Activated CD4-positive, alpha-beta T cell treated with anti-CD3 and anti-CD28 coated beads, Interleukin-2, amount 10 ng/mL, durations not matched to agents 24 days and 14 days (primary cell): Measurements from ENCODE around the gene SAMD4A. TPM values are rescaled to one million over a fixed set of nuclear protein-coding genes. Genes with fewer than 3 reads are reported as not detected.
"Not testable (repeated sequence)": the region's sequence is repeated elsewhere in the genome, so short reads cannot be mapped to it uniquely, and the experiment has no call there.

ENCODE experiments used
- DNase-seq: peaks from one replicate; pipeline ENCODE4 v3.0.0; 2022
- H3K27ac Mint-ChIP-seq: one replicate; pipeline ENCODE4 v1.8.0; 2022; ENCODE audit warnings: mild to moderate bottlenecking, mixed read lengths
- H3K27me3 Mint-ChIP-seq: one replicate; pipeline ENCODE4 v1.8.0; 2022; ENCODE audit warnings: mixed read lengths
- H3K36me3 Mint-ChIP-seq: one replicate; pipeline ENCODE4 v1.8.0; 2022; ENCODE audit warnings: low read depth, mild to moderate bottlenecking, mixed read lengths
- H3K4me1 Mint-ChIP-seq: one replicate; pipeline ENCODE4 v1.8.0; 2021; ENCODE audit warnings: mixed read lengths
- H3K4me3 Mint-ChIP-seq: one replicate; pipeline ENCODE4 v1.8.0; 2022; ENCODE audit warnings: mild to moderate bottlenecking, moderate library complexity, mixed read lengths
- H3K9me3 Mint-ChIP-seq: one replicate; pipeline ENCODE4 v1.8.0; 2021; ENCODE audit warnings: mixed read lengths
- intact Hi-C: fragments of 100-400 bp; cut with micrococcal nuclease; formaldehyde crosslinking; loops from one replicate; pipeline ENCODE4 v1.15.1; 2023
- total RNA-seq: library from RNA; stranded (reverse); gene quantifications from 2 replicates; pipeline ENCODE4 v1.2.3, GENCODE V29; 2022

The SAMD4A gene
- total RNA-seq, 1 donor from 2014 or later = 4.6 TPM

DNA sequence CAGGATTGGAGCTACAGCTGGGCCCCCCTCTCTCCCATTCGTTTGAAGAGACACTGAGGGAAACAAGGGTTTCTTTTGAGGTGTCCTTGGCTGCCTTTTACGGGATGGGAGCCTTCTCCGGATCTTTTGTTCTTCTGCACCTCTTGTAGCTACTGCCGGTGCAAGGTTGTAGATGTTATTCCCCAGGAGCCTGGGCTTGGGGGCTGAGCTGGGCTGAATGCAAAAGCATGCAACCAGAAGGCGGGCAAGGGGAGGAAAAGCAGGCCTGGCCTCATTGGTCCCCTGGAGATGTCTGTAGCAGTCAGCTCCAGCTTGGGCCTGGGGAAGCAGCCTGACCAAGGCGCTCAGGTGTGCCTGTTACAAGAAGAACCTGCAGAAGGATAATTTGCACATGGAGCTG lies 225.4 kb downstream of the SAMD4A start:
- Mint-ChIP-seq H3K4me3 (no peak overlapping the region), H3K36me3 (no peaks in the 10 kb centered on the region), H3K27me3 (peaks cover 3% of the 10 kb centered on the region), H3K9me3 (no peaks in the 10 kb centered on the region), H3K27ac (no peak overlapping the region), H3K4me1 (peaks cover 1% of the 10 kb centered on the region)
- DNase-seq = no peak
- intact Hi-C loops = no loop called here

DNA sequence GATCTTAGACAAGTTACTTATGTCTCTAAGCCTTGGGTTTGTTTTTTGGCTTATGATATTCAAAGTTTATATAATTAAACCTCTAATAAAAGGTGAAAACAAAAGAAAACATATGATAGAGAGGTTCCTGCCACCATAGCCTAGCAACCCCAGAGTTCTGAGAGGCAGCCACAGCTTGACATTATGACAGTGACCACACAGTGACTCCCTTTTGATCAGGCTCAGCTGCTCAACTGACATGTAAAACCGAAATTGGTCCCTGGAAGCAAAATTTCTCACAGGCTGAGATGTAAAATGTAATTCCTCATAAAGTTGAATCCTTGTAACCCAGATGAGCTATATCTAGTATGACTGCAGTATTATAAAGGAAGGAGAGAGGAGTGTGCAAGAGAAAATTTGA lies 227.2 kb downstream of the SAMD4A start:
- no peaks in the 10 kb centered on the region for H3K36me3 Mint-ChIP-seq
- no peaks in the 10 kb centered on the region for H3K9me3 Mint-ChIP-seq
- no peak for DNase-seq
- no peaks in the 10 kb centered on the region for H3K4me1 Mint-ChIP-seq
- H3K27me3 Mint-ChIP-seq = peaks cover 11% of the 10 kb centered on the region
- intact Hi-C loops = no loop called here
- no peak overlapping the region for H3K4me3 Mint-ChIP-seq
- H3K27ac Mint-ChIP-seq = no peak overlapping the region

DNA sequence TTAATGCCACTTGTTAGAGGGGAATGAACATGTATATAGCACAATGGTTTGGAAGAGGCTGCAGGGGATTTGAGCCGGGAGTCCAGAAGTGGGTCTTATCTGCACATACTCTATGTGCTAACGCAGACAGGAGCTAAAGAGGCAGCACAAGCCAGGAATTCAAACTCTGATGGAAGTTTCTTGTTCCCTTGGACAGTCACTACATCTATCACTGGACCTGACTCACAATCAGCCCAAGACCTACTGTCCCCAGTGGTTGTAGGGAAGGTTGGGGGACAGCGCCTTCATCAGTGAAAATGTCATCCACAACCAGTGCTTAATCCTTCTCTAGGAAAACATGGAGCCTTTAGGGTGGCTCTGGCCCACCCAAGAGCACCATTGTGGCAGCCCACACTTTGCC lies 227.9 kb downstream of the SAMD4A start:
- H3K27ac Mint-ChIP-seq = no peak overlapping the region

DNA sequence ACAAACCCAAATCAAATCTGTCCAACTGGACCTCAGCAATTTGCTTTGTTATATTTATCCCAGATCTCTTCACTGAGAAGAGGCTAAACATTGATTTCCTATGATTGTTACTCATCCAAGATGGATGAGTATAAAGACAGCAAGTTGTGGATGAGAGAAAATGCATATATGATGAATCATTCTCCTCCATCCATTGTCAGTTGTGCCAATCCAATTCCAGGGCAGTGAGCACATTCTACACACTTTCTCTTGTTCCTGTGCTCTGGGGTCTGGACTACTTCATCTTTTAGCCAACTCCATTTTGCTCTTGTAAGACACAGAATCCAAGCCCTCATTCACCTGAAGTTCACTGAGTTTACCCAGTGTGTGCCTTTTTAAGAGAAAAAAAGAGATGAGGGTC lies 230.0 kb downstream of the SAMD4A start:
- Mint-ChIP-seq H3K36me3 (no peaks in the 10 kb centered on the region), H3K4me3 (no peak overlapping the region), H3K9me3 (no peaks in the 10 kb centered on the region), H3K27me3 (peaks cover 31% of the 10 kb centered on the region), H3K27ac (no peak overlapping the region), H3K4me1 (no peaks in the 10 kb centered on the region)
- intact Hi-C loops = no loop called here
- DNase-seq = no peak

More for the DNA sequence above, 227.9 kb downstream of the SAMD4A start:
- H3K4me3 Mint-ChIP-seq = no peak overlapping the region
- H3K27me3 Mint-ChIP-seq = peaks cover 12% of the 10 kb centered on the region
- no peaks in the 10 kb centered on the region for H3K9me3 Mint-ChIP-seq
- H3K4me1 Mint-ChIP-seq = no peaks in the 10 kb centered on the region
- DNase-seq = no peak
- intact Hi-C loops = no loop called here
- no peaks in the 10 kb centered on the region for H3K36me3 Mint-ChIP-seq

DNA sequence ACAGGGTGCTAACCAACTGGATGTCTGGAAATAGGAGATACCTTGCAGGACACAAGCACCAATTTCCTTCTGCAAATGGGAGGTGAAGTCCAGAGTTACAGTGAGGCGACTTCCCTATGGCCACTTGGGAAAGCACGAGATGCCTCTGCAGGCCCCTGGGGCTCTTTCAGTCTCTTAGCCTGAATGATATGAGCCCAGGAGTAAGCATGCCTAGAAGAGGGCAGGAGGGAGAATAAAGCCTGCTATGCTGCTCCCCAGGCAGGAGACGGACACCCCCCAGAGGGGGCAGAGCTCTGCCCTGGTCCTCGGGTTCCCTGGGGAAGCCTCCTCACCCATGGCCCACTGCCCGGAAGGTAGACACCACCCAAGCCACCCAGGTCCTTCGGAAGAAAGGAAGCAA lies 230.6 kb downstream of the SAMD4A start:
- Mint-ChIP-seq H3K9me3 (no peaks in the 10 kb centered on the region), H3K27me3 (peaks cover 37% of the 10 kb centered on the region), H3K4me1 (no peaks in the 10 kb centered on the region), H3K4me3 (no peak overlapping the region), H3K27ac (no peak overlapping the region), H3K36me3 (no peaks in the 10 kb centered on the region)
- DNase-seq = no peak
- intact Hi-C loops = no loop called here

DNA sequence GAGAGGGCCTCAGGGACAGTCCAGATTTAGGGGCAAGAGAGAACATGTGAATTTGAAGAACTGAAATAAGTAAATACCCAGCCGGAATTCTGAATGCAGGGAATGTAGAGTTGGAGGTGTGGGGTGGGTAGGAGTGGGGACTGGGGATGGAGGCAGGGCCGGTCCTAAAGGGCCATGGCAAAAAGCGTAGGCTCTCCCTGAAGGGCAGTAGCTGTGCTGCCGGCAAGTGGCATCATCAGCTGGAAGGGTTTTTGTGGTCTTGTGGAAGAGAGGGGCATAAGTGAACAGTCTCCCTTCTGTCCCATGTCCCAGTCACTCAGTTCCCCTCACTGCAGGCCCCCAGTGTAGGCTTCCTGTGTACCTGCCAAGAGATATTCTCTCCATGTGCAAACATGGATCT lies 231.1 kb downstream of the SAMD4A start:
- DNase-seq = no peak
- Mint-ChIP-seq H3K27ac (no peak overlapping the region), H3K4me1 (no peaks in the 10 kb centered on the region), H3K27me3 (peaks cover 39% of the 10 kb centered on the region), H3K9me3 (no peaks in the 10 kb centered on the region), H3K4me3 (no peak overlapping the region), H3K36me3 (no peaks in the 10 kb centered on the region)
- intact Hi-C loops = no loop called here

DNA sequence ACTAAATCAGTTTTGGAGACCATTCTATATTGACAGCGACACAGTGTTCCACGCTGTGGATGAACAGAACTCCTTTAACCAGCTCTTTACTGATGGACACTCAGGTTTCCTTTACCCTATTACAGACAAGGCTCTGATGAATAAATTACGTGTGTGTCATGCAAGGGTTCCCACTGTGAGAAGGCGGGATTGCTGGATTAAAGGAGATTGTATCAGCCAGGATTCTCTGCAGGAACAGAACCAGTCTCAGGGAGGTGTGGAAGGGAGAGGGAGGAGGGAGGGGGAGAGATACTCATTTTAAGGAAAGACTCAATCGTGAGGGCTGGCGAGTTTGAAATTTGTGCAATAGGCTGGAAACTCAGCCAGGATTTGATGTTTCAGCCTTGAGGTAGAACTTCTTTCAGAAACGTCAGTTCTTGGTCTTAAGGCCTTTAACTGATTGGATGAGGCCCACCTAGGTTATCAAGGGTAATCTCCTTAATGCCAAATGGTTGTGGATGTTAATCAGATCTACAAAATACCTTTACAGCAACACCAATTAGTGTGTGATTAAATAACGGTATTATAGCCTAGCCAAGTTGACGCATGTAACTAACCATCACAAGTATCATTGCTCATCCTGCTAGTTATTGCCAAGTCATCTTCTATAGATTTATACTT lies 231.7 kb downstream of the SAMD4A start:
- Mint-ChIP-seq H3K27me3 (peaks cover 40% of the 10 kb centered on the region), H3K4me1 (no peaks in the 10 kb centered on the region), H3K36me3 (no peaks in the 10 kb centered on the region), H3K4me3 (no peak overlapping the region), H3K27ac (no peak overlapping the region), H3K9me3 (no peaks in the 10 kb centered on the region)
- intact Hi-C loops = no loop called here
- no peak for DNase-seq

DNA sequence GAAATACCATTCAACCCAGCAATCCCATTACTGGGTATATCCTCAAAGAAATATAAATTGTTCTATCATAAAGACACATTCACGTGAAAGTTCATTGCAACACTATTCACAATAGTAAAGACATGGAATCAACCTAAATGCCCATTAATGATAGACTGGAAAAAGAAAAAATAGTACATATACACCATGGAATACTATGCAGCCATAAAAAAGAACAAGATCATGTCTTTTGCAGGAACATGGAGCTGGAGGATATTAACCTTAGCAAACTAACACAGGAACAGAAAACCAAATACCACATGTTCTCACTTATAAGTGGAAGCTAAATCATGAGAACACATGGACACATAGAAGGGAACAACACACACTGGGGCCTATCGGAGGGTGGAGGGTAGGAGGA lies 234.6 kb downstream of the SAMD4A start:
- not testable (repeated sequence) for H3K36me3 Mint-ChIP-seq, H3K4me3 Mint-ChIP-seq, H3K9me3 Mint-ChIP-seq, DNase-seq, H3K4me1 Mint-ChIP-seq, H3K27ac Mint-ChIP-seq
- intact Hi-C loops = loop anchor here (10.0 kb wide), 1 partner anchor 437 kb away; no protein-coding TSS in a partner anchor
- H3K27me3 Mint-ChIP-seq = peaks cover 48% of the 10 kb centered on the region

DNA sequence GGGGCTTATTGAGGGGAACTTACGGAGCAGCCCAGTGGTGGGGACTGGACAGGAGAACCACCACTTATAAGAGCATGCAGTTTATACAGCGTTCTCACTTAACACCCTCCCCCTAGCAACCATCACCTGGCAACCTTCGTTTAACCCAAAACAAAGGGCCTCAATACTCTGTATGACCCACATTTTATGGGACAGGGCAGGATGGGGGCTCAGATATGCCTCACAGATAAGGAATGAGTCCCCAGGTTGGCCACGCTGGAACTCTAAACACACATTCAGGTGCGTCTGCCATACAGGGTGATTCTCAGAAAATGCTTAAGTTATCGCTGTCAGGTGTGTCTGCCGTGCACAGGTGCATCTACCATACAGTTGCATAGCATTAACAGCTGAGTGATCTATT lies 236.5 kb downstream of the SAMD4A start:
- H3K4me1 Mint-ChIP-seq = peaks cover 4% of the 10 kb centered on the region
- no peaks in the 10 kb centered on the region for H3K36me3 Mint-ChIP-seq
- no peak overlapping the region for H3K4me3 Mint-ChIP-seq
- no peak for DNase-seq
- H3K9me3 Mint-ChIP-seq = no peaks in the 10 kb centered on the region
- H3K27ac Mint-ChIP-seq = no peak overlapping the region
- peaks cover 39% of the 10 kb centered on the region for H3K27me3 Mint-ChIP-seq
- intact Hi-C loops = loop anchor here (10.0 kb wide), 1 partner anchor 439 kb away; no protein-coding TSS in a partner anchor

DNA sequence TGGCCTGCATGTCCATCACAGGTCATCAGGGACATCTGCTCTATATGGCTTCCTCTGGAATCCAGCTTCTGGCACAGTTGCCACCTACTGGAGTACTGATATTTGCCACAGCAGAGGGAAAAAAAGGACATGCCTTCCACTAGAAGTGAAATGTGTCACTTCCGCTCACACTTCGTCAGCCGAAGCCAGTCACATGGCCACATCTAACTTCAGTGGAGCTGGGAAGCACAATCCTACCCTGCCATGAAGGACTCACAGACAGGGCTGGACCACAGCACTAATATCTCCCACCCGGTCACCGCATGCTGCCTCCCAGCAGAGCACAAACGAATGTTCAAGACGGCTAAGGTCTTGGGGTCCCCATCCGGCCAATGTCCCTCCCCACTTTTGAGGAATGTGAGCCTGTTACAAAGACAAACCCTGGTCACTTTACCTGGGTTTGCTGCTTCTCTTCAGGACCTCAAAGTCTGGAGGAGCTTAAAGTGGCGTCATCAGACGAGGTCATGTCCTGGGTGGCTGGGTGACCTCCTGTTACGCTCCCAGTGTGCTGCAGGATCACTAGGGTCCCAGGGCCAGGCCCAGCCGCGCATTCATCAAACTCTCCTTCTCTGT lies 237.1 kb downstream of the SAMD4A start:
- intact Hi-C loops = loop anchor here (10.0 kb wide), 1 partner anchor 439 kb away; no protein-coding TSS in a partner anchor
- H3K4me1 Mint-ChIP-seq = peaks cover 4% of the 10 kb centered on the region

DNA sequence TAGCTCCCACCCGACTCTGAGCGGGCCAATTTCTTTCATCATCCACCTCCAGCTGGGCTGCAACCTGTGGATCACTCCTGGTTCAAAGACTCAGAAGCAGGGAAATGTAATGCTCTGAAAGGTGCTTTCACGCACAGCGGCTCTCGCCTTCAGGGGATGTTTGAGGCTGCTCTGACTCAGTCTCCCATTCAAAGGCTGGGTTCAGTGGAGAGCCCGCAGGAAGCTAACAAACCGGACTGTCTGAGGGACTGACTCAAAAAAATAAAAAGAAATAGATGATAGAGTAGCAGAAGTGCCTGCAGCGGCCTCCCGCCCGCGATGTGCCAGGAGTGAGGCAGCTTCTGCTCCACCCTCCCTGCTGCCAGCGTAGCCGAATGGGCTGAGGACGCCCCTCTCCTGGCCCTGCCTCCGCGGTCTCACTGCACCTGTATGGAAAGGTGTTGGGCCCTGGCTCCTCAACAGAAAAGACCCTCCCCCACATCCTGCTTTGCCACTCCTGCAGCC lies 237.7 kb downstream of the SAMD4A start:
- no peak overlapping the region for H3K27ac Mint-ChIP-seq
- peaks cover 4% of the 10 kb centered on the region for H3K4me1 Mint-ChIP-seq
- H3K36me3 Mint-ChIP-seq = no peaks in the 10 kb centered on the region
- no peak for DNase-seq
- H3K9me3 Mint-ChIP-seq = no peaks in the 10 kb centered on the region
- no peak overlapping the region for H3K4me3 Mint-ChIP-seq
- peaks cover 37% of the 10 kb centered on the region for H3K27me3 Mint-ChIP-seq
- intact Hi-C loops = loop anchor here (5.0 to 10.0 kb wide), 2 partner anchors 32 to 440 kb away; no protein-coding TSS in a partner anchor

More for the DNA sequence above, 237.1 kb downstream of the SAMD4A start:
- no peak overlapping the region for H3K4me3 Mint-ChIP-seq
- no peak for DNase-seq
- no peaks in the 10 kb centered on the region for H3K9me3 Mint-ChIP-seq
- H3K27me3 Mint-ChIP-seq = peaks cover 37% of the 10 kb centered on the region
- H3K27ac Mint-ChIP-seq = no peak overlapping the region
- H3K36me3 Mint-ChIP-seq = no peaks in the 10 kb centered on the region

DNA sequence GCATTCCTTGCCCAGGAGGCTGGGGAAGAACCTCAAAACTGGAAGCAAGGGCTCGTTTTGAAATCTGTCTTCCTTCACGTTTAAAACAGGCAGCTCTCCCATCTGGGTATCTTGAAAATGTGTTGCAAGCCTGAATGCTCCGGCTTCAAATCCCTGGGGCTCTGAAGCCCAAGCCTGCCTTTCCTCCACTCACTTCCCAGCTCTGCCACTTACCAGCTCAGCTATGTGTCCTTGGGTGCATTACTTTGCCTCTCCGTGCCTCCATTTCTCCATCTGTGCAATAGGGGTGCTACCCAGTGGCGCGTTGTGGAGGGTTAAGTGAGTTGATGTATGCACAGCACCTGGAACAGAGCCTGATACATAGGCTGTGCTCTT lies 238.1 kb downstream of the SAMD4A start:
- Mint-ChIP-seq H3K9me3 (no peaks in the 10 kb centered on the region), H3K36me3 (no peaks in the 10 kb centered on the region), H3K4me1 (peaks cover 4% of the 10 kb centered on the region), H3K27me3 (peaks cover 33% of the 10 kb centered on the region), H3K27ac (no peak overlapping the region), H3K4me3 (no peak overlapping the region)
- no peak for DNase-seq
- intact Hi-C loops = loop anchor here (5.0 to 10.0 kb wide), 2 partner anchors 33 to 440 kb away; no protein-coding TSS in a partner anchor

DNA sequence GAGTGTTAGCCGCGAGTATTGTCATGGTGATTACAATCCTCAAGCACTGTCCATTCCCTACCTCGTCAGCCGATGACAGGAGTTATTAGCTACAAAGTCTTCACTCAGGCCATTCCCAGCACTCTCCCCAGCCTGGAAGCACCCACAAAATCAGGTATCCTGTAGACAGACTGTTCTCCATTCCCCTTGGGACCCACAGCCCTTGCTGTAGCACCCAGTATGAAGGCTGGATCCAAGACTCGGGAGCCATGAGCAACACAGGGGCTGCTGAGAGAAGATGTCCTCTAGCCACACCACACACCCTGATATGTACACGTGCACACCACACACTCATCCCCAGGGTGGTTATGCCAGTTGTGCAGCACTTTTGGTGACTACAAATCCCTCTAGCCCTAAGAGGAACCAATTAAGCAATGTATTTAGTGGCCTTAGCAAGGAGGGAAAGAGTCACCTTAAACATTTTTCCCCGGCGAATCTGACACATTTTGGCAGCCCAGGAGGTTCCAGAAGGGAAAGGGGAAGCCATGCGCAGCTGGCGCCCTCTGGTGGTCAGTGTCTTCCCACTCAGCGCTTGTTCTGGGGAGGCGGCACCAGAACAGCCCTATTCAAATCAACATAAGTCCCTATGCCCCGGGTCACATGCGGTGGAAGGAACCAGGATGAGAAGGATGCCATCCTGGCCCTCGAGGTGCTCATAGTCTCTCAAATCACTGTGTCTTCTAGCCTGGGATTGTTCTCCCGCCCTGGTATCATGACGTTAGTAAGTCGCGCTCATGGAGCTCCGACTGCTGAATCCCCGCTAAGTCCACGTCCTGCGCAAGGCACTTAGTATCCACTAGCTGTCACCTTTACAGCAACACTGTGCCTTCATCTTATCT lies 238.8 kb downstream of the SAMD4A start:
- H3K4me1 Mint-ChIP-seq = peaks cover 4% of the 10 kb centered on the region
- no peaks in the 10 kb centered on the region for H3K36me3 Mint-ChIP-seq
- H3K4me3 Mint-ChIP-seq = no peak overlapping the region
- H3K27ac Mint-ChIP-seq = no peak overlapping the region
- peak; percentile 92 for DNase-seq
- H3K27me3 Mint-ChIP-seq = peaks cover 27% of the 10 kb centered on the region
- no peaks in the 10 kb centered on the region for H3K9me3 Mint-ChIP-seq
- intact Hi-C loops = loop anchor here (1.0 to 10.0 kb wide), 3 partner anchors 33 to 441 kb away; no protein-coding TSS in a partner anchor
